Fibroblast of villous mesenchyme (primary cell): Measurements from ENCODE around the gene MYO3B. TPM values are rescaled to one million over a fixed set of nuclear protein-coding genes. Genes with fewer than 3 reads are reported as not detected.
A peak's percentile ranks its signal among the peaks of the same experiment; 100 is the strongest.

Experiments
- DNase-seq: peaks from one replicate; pipeline ENCODE4 v3.0.0-alpha.2; 2010; ENCODE audit warnings: low read depth
- H3K4me3 ChIP-seq: 2 replicates; pipeline ENCODE4 v1.5.1; 2011; ENCODE audit warnings: low read depth, mild to moderate bottlenecking, low read length
- total RNA-seq: library from RNA; depleted of rRNA; stranded (reverse); fragments of >200 nt; gene quantifications from 2 replicates; pipeline ENCODE4 v1.2.3, GENCODE V29; 2012
- TF ChIP-seq, protein P1 (sequence below): IDR thresholded peaks from 2 replicates; pipeline ENCODE4 v1.5.1; 2012; ENCODE audit warnings: low read depth, mild to moderate bottlenecking, low read length; ENCODE audit not compliant: insufficient read depth

Gene MYO3B
- total RNA-seq, 1 donor = under 0.01 TPM

DNA sequence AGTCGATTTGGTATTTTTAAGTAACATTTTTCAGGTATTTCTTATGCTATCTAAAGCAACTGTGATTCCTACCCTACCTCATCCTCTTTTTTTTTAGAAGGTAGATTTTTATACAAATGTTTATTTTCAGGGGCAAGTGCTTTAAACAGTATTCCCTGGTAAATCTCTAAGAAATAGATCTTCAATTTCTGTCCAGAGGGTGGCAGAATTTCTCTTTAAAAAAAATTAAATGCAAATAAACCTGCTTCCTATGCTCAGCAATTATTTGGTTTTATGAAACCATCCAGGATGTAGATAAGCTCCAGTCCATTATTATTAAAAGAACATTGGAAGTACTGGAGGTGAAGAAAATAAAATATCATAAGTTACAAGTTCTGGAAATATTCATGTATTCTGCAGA is 191.9 kb downstream of the MYO3B start:
- H3K4me3 ChIP-seq = no peak overlapping the region
- DNase-seq = peak; percentile 30
- TF ChIP-seq, protein P1, sequence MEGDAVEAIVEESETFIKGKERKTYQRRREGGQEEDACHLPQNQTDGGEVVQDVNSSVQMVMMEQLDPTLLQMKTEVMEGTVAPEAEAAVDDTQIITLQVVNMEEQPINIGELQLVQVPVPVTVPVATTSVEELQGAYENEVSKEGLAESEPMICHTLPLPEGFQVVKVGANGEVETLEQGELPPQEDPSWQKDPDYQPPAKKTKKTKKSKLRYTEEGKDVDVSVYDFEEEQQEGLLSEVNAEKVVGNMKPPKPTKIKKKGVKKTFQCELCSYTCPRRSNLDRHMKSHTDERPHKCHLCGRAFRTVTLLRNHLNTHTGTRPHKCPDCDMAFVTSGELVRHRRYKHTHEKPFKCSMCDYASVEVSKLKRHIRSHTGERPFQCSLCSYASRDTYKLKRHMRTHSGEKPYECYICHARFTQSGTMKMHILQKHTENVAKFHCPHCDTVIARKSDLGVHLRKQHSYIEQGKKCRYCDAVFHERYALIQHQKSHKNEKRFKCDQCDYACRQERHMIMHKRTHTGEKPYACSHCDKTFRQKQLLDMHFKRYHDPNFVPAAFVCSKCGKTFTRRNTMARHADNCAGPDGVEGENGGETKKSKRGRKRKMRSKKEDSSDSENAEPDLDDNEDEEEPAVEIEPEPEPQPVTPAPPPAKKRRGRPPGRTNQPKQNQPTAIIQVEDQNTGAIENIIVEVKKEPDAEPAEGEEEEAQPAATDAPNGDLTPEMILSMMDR = no peak

DNA sequence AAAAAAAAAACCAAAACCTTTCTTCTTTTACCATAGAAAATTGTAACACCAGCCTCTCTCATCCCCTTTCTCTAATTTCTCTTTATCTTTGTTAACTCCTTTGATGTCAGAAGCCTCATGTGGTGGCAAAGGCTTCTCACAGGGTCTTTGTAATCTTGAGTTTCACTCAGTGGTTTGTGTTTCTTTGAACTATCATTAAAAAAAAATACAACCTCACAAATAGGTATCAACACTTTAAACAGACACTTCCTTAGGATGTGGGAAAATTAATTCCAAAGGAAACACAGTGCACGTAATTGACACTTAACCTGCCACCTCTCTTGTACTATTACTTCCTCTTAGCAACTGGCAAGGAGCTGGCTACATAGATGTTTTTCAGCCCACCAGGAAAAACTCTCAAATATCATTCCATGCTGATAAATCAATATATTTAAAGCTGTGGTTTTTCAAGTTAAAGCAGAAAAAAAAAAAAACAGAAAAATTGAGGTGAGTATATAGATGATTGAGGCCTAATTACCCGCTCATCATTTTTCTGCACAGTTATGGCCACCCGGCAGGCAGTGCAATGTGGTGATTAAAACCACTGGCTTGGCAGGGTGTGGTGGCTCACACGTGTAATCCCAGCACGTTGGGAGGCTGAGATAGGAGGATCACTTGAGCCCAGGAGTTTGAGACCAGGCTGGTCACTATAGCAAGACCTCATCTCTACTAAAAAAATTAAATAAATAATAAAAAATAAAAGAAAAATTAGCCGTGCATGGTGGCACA is 193.5 kb downstream of the MYO3B start:
- TF ChIP-seq, protein P1 = no peak
- no peak for DNase-seq
- no peak overlapping the region for H3K4me3 ChIP-seq

DNA sequence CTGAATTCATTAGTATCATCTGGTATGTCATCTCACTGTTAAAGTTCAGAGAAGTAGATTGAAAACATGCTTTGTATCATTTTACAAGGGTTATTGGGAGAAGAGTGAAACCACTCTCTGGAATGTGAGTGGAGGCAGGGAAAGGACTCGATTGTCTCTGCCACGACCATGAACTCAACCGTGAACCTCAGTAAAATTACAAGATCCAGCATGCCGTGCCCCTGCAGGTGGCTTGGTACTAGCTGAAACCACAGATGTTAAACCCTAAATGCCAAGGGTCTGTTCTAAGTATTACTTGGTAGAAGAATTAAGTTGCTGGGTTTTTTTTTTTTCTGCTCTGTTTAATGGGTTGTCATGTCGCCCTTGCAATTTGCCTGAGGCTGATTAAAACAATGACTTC is 197.2 kb downstream of the MYO3B start:
- H3K4me3 ChIP-seq = no peak overlapping the region
- TF ChIP-seq, protein P1 = no peak
- DNase-seq = no peak

DNA sequence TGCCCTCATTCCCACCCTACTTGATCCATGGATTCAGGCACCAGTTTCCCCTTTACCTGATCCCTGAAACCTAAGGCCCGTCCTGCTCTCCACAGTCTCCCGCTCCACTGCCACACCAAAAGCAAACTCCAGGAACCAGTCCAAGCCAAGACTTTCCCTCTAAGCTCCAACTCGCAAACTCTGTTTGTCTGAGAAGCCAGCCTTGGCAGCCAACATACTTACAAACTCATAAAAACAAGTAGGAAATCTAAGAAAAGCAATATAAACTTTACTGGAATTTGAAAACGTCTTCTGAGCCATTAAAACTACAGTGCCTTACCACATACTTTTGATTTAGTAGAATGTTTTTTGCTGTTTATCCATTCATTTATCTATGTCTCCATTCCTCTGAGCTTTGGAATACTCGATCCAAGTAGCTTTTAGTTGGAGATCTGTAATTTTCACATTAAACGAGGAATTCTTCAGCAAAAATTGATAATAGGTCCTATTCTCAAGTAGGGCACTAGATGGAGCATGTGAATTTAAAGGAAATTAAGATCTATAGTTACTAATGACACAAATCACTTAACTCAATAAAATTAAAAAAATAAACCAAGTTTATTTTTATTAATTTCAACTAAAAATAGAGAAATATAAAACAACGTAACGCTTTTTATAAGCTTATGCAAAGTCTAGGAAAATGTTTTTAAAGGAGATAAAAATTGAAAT is 199.7 kb downstream of the MYO3B start:
- no peak overlapping the region for H3K4me3 ChIP-seq
- DNase-seq = no peak
- TF ChIP-seq, protein P1 = no peak

DNA sequence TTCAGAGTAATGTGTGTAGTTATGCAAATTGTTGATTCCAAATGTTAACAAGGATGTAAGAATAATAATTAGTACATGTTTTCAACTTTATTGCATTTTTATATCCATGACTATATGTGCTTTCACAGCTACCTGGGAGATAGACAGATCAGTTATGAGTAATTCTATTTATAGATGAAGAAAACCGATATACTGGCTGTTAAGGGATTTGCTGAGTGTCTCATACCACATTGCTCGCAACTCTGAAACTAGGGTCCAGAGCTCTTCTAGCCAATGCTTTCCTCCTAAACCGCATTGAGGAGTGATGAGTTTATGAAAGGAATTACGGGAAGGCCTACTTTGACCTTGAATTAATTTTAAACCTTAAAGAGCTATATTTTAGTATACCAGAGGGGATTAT is 202.3 kb downstream of the MYO3B start:
- TF ChIP-seq, protein P1 = no peak
- DNase-seq = no peak
- H3K4me3 ChIP-seq = no peak overlapping the region

DNA sequence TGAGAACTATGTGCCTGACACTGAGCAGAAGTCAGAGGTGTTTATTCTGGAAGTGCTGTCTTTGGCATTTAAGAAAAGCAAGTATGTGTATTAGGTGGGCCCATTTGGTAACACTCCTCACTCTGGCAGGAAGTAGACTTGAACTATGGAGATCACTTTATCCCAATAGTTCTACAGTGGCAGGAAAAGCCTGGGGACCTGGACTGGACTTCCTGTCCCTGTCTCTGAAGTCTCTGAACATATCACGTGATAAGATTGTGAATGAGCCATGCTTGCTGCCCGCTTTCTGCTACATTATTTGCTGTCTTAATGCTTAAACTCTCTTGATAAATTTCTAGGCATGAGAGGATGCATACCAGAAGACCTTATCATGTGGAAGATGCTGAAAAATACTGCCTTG is 203.7 kb downstream of the MYO3B start:
- no peak for DNase-seq
- TF ChIP-seq, protein P1 = no peak

DNA sequence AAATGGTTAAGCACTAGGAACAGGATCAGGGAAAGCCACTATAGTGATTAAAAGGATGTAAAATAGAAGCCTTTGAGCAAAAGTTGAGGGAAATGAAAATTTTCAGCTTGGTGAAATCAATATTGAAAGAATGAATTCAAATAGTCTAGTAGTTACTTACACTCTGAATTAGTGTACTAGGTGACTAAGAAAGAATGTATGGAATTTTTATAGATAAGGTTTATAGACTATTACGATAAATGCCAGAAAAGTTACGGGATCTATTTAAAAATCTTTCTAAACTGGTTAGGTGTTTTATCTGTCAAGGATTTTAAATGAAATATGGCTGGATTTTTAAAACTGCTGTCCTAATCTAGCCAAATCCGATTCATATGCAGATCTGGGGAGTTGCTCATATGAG is 208.6 kb downstream of the MYO3B start:
- no peak for DNase-seq
- no peak overlapping the region for H3K4me3 ChIP-seq
- TF ChIP-seq, protein P1 = no peak

More for the DNA sequence above, 203.7 kb downstream of the MYO3B start:
- no peak overlapping the region for H3K4me3 ChIP-seq
